Vagina (tissue), 2 donors: ENCODE results near the gene LSM3. TPM values are rescaled to one million over a fixed set of nuclear protein-coding genes. Genes with fewer than 3 reads are reported as not detected.

ENCODE experiments used
- DNase-seq, 2 donors: peaks; one replicate each; pipeline ENCODE4 v3.0.0-alpha.2; 2017; ENCODE audit errors: extremely low spot score in 2 of 2
- H3K27ac ChIP-seq: fragments of 200-600 bp; sonication (generic); one replicate; pipeline ENCODE4 v1.5.1; 2019
- H3K27me3 ChIP-seq: fragments of 200-600 bp; sonication (generic); one replicate; pipeline ENCODE4 v1.5.1; 2019
- H3K36me3 ChIP-seq, 2 donors: fragments of 200-600 bp; sonication (generic); one replicate each; pipeline ENCODE4 v1.5.1; 2017 to 2019
- H3K4me1 ChIP-seq: fragments of 200-600 bp; sonication (generic); one replicate; pipeline ENCODE4 v1.5.1; 2019
- H3K4me3 ChIP-seq, 2 donors: fragments of 200-600 bp; sonication (generic); 1 replicate in 1 of 2; 2 replicates in 1 of 2; pipeline ENCODE4 v1.5.1; 2016 to 2019
- H3K9me3 ChIP-seq: fragments of 200-600 bp; sonication (generic); one replicate; pipeline ENCODE4 v1.5.1; 2019
- POLR2A ChIP-seq, 2 donors: fragments of 450-650 bp; IDR thresholded peaks; one replicate each; pipeline ENCODE4 v1.6.1; 2017; ENCODE audit warnings: antibody characterized with exemption in 2 of 2, mild to moderate bottlenecking in 2 of 2, moderate library complexity in 2 of 2
- POLR2AphosphoS5 ChIP-seq, 2 donors: sonication (generic); formaldehyde crosslinking; IDR thresholded peaks; one replicate each; pipeline ENCODE4 v1.9.0; 2017; ENCODE audit warnings: antibody characterized with exemption in 2 of 2, mild to moderate bottlenecking in 2 of 2, low read depth in 1 of 2; ENCODE audit not compliant: insufficient read depth in 1 of 2
- intact Hi-C: fragments of 100-400 bp; cut with DNase I; formaldehyde crosslinking; loops from one replicate; pipeline ENCODE4 v1.15.1; 2023
- total RNA-seq: library from RNA; depleted of rRNA; stranded (reverse); fragments of >200 nt; gene quantifications from one replicate; pipeline ENCODE4 v1.2.3, GENCODE V29; 2016
- TF ChIP-seq, protein P1 (sequence below), 3 experiments: fragments of 450-650 bp in 2 of 3; fragments of 200-600 bp in 1 of 3; sonication (generic) in 1 of 3; IDR thresholded peaks; one replicate each; pipeline ENCODE4 v1.5.1; 2017 to 2019; ENCODE audit warnings: antibody characterized with exemption in 3 of 3, mild to moderate bottlenecking in 2 of 3, moderate library complexity in 2 of 3

The LSM3 gene
- total RNA-seq, 1 donor from 2014 or later, result 6.4 TPM

DNA sequence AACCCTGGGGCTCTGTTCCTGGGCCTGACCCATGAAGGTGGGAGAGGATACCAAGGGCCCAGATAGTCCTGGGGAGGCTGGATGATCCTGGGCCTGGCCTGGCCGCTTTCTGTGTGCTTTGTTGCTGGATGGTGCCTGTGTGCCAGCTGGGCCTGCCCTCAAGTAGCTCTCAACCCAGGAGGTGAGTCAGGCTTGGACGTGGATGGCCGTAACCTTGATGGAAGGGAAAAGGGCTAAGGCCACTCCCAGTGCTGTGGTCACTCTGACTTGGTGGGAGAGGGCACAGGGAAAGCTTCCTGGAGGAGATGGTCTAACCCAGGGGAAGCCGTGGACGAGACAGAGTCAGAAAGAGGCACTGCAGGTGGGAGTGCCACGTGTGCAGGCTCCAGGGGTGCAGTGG, 44.3 kb upstream of the LSM3 start:
- TF ChIP-seq POLR2A (IDR thresholded peaks at IDR 0.05) (no peak), POLR2AphosphoS5 (IDR thresholded peaks at IDR 0.05; ENCODE audit: insufficient read depth in 1 of 2, low read depth in 1 of 2) (no peak)
- TF ChIP-seq, protein P1, sequence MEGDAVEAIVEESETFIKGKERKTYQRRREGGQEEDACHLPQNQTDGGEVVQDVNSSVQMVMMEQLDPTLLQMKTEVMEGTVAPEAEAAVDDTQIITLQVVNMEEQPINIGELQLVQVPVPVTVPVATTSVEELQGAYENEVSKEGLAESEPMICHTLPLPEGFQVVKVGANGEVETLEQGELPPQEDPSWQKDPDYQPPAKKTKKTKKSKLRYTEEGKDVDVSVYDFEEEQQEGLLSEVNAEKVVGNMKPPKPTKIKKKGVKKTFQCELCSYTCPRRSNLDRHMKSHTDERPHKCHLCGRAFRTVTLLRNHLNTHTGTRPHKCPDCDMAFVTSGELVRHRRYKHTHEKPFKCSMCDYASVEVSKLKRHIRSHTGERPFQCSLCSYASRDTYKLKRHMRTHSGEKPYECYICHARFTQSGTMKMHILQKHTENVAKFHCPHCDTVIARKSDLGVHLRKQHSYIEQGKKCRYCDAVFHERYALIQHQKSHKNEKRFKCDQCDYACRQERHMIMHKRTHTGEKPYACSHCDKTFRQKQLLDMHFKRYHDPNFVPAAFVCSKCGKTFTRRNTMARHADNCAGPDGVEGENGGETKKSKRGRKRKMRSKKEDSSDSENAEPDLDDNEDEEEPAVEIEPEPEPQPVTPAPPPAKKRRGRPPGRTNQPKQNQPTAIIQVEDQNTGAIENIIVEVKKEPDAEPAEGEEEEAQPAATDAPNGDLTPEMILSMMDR (IDR thresholded peaks at IDR 0.05), result no peak
- no peaks in the 10 kb centered on the region for H3K27me3 ChIP-seq
- H3K4me1 ChIP-seq, result peaks cover 10% of the 10 kb centered on the region
- H3K36me3 ChIP-seq, result peaks cover 0 to 86% of the 10 kb centered on the region in 2 donors
- H3K27ac ChIP-seq, result no peak overlapping the region
- no peaks in the 10 kb centered on the region for H3K9me3 ChIP-seq
- intact Hi-C loops, result loop anchor here (10.0 kb wide), 1 partner anchor 239 kb away; no protein-coding TSS in a partner anchor
- H3K4me3 ChIP-seq, result no peak overlapping the region
- no peak for DNase-seq

GRCh38 chr3:14135581-14135980, 43.0 kb upstream of the LSM3 start:
- Histone ChIP-seq H3K4me1 (peaks cover 10% of the 10 kb centered on the region), H3K36me3 (peaks cover 0 to 86% of the 10 kb centered on the region in 2 donors), H3K9me3 (no peaks in the 10 kb centered on the region), H3K27me3 (no peaks in the 10 kb centered on the region), H3K27ac (no peak overlapping the region), H3K4me3 (no peak overlapping the region)
- intact Hi-C loops, result loop anchor here (10.0 kb wide), 1 partner anchor 241 kb away; no protein-coding TSS in a partner anchor
- TF ChIP-seq POLR2A (IDR thresholded peaks at IDR 0.05), result no peak
- TF ChIP-seq, protein P1 (IDR thresholded peaks at IDR 0.05), result no peak
- TF ChIP-seq POLR2AphosphoS5 (IDR thresholded peaks at IDR 0.05; ENCODE audit: insufficient read depth in 1 of 2, low read depth in 1 of 2), result no peak
- DNase-seq, result no peak

- Histone ChIP-seq H3K36me3 (peaks cover 0 to 75% of the 10 kb centered on the region in 2 donors), H3K27ac (no peak overlapping the region)
Measured at GRCh38 chr3:14137004-14137403, 41.6 kb upstream of the LSM3 start.

GRCh38 chr3:14137445-14137844, 41.2 kb upstream of the LSM3 start:
- peaks cover 11% of the 10 kb centered on the region for H3K4me1 ChIP-seq
- peaks cover 0 to 70% of the 10 kb centered on the region in 2 donors for H3K36me3 ChIP-seq
- no peak overlapping the region for H3K4me3 ChIP-seq
- no peaks in the 10 kb centered on the region for H3K9me3 ChIP-seq
- H3K27ac ChIP-seq, result no peak overlapping the region
- no peak for DNase-seq
- TF ChIP-seq, protein P1 (IDR thresholded peaks at IDR 0.05), result no peak
- no peak for TF ChIP-seq POLR2AphosphoS5 (IDR thresholded peaks at IDR 0.05; ENCODE audit: insufficient read depth in 1 of 2, low read depth in 1 of 2)
- TF ChIP-seq POLR2A (IDR thresholded peaks at IDR 0.05), result no peak
- intact Hi-C loops, result loop anchor here (10.0 kb wide), 1 partner anchor 243 kb away; no protein-coding TSS in a partner anchor
- H3K27me3 ChIP-seq, result no peaks in the 10 kb centered on the region

More at GRCh38 chr3:14137004-14137403, 41.6 kb upstream of the LSM3 start:
- intact Hi-C loops, result loop anchor here (10.0 kb wide), 1 partner anchor 242 kb away; no protein-coding TSS in a partner anchor
- H3K4me3 ChIP-seq, result no peak overlapping the region
- TF ChIP-seq, protein P1 (IDR thresholded peaks at IDR 0.05), result no peak
- TF ChIP-seq POLR2AphosphoS5 (IDR thresholded peaks at IDR 0.05; ENCODE audit: insufficient read depth in 1 of 2, low read depth in 1 of 2), result peak in 1 of 2 donors; percentile 13
- H3K9me3 ChIP-seq, result no peaks in the 10 kb centered on the region
- H3K27me3 ChIP-seq, result no peaks in the 10 kb centered on the region
- H3K4me1 ChIP-seq, result peaks cover 10% of the 10 kb centered on the region
- DNase-seq, result no peak

DNA sequence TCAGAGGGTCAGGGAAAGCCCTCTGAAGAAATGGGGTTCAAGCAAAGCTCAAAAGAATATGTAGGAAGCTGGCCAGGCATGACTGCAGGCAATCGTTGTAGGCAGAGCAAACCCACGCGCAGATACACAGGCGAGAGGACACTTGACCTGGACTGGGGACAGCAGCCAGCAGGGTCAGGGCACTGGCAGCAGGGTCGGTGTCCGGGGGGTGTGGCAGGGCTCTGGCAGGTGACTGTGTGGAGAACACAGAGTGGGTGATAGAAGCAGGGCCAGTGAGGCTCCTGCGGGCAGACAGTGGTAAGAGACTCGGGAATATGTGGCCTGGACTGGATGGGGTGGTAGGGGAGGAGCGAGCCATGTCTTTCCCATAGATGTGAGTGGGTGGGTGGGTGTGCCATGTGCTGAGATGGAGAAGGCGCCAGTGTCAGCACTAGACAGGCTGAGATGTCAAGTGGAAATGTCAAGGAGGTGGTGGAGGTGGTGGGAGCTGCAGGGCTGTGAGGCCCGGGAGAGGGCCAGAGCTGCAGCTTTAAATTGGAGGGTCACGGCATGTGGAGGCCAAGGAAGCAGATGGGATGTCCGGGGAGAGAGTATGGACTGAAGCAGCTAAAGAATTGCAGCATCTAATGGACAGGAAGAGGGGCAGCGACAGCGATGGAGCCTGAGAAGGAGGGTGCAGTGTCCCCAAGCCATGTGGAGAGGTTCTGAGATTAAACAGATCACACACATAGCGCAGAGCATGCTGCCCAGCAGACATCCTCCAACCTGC, 40.3 kb upstream of the LSM3 start:
- Histone ChIP-seq H3K27ac (no peak overlapping the region), H3K36me3 (peaks cover 0 to 62% of the 10 kb centered on the region in 2 donors), H3K4me3 (no peak overlapping the region), H3K4me1 (peaks cover 20% of the 10 kb centered on the region), H3K9me3 (no peaks in the 10 kb centered on the region), H3K27me3 (no peaks in the 10 kb centered on the region)
- no peak for DNase-seq
- intact Hi-C loops, result loop anchor here (10.0 kb wide), 1 partner anchor 243 kb away; no protein-coding TSS in a partner anchor
- TF ChIP-seq, protein P1 (IDR thresholded peaks at IDR 0.05), result no peak
- TF ChIP-seq POLR2A (IDR thresholded peaks at IDR 0.05) (no peak), POLR2AphosphoS5 (IDR thresholded peaks at IDR 0.05; ENCODE audit: insufficient read depth in 1 of 2, low read depth in 1 of 2) (no peak)
